HG02610 (cell line): ENCODE data around the gene ACAP1.
A peak's percentile ranks its signal among the peaks of the same experiment; 100 is the strongest.
"Not testable (repeated sequence)": the region's sequence is repeated elsewhere in the genome, so short reads cannot be mapped to it uniquely, and the experiment has no call there.

Experiments
- ATAC-seq: cut with Tn5 transposase; IDR thresholded peaks from one replicate; pipeline ENCODE4 v1.9.1; 2021; ENCODE audit warnings: mild to moderate bottlenecking, moderate library complexity; ENCODE audit not compliant: unreplicated experiment

ACAP1 gene

DNA sequence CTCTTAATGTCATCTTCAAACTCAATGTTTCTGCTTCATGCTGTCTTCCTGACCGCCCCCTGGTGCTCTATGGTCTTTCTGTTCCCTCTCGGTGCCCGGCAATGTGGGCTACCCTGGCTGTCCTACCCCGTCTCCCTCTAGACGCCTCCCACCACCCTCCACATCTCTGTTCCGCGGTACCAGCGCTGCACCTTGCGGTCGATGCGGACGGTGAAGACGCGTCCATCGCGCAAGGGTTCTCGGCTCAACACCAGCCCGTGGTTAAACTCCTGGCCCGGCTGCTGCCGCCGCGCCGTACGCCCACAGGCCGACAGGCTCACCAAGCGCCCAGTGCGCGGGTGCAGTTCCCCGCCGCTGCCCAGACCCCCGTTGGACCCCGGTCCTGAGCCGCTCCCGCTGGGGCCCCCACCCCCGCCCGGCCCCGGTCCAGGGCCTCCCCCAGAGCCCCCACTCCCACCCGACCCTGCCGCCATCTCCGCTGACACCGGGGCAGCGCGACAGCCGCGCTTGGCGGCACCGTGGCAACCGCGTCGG lies 7.4 kb upstream of the ACAP1 start, which contains the start of gene NEURL4:
NEURL4 (minus strand) TSS at position 496 of the 534 bp plus-strand sequence; CDS start at position 473, 23 bp downstream.
- ATAC-seq: peak; percentile 5

GRCh38 chr17:7329374-7329996 lies 6.8 kb upstream of the ACAP1 start:
- ATAC-seq: peak; percentile 37

- peak; percentile 31 for ATAC-seq
Measured at GRCh38 chr17:7329997-7330637, 6.2 kb upstream of the ACAP1 start.

- ATAC-seq: no peak
Measured at GRCh38 chr17:7330638-7331015, 5.7 kb upstream of the ACAP1 start.

GRCh38 chr17:7332111-7332510 lies 4.2 kb upstream of the ACAP1 start:
- no peak for ATAC-seq

DNA sequence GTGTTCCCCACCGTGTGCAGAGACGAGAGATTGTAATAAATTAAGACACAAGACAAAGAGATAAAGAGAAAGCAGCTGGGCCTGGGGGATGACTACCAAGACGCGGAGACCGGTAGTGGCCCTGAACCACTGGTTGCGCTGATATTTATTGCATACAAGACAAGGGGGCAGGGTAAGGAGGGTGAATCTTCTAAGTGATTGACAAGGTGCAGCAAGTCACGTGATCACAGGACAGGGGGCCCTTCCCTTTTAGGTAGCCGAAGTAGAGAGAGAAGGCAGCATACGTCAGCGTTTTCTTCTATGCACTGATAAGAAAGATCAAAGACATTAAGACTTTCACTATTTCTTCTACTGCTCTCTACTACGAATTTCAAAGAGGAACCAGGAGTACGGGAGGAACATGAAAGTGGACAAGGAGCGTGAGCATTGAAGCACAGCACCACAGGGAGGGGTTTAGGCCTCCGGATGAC lies 3.7 kb upstream of the ACAP1 start:
- not testable (repeated sequence) for ATAC-seq

DNA sequence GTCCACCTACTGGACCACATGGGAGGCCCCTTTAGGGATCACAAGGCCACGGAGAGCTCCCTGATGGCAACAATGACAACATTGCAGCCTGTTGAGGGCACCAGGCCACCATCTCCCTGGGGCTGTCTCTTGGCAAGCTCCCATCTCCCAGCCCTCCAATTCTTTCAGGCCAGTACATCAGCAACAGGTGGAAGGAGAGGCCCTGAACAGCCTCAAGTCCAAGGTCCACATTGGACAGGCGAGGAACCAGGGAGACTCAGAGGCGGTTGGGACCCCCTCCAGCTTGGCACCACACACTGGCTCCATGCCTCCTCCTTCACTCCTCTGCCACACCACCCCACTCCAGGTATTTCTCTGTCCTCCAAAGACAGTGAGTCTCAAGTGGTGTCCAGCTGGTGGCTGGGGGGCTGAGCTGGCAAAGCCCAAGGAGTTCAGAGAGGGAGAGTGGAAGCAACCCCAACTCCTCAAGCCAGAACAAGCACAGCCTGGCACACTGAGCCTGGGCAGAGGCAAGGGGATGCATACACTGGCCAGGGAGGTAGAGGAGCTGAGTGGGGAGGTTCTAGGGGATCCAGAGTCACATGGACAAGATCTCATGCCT lies 1.3 kb upstream of the ACAP1 start:
- ATAC-seq: no peak

GRCh38 chr17:7335765-7336164 lies 564 bp upstream of the ACAP1 start:
- ATAC-seq: not testable (repeated sequence)

DNA sequence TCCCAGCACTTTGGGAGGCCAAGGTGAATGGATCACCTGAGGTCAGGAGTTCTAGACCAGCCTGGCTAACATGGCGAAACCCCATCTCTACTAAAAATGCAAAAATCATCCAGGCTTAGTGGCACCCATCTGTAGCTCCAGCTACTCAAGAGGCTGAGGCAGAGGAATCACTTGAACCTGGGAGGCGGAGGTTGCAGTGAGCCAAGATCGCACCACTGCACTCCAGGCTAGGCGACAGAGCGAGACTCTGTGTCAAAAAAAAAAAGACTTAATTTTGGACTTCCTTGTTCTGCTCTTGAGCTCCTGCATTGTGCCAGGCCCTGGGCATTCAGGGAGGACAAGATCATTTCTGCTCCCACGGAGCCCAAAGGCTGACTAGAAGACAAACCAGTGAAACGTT lies 1.3 kb downstream of the ACAP1 start:
- ATAC-seq: not testable (repeated sequence)

- no peak for ATAC-seq
Measured at GRCh38 chr17:7340179-7340578, 3.9 kb downstream of the ACAP1 start.

DNA sequence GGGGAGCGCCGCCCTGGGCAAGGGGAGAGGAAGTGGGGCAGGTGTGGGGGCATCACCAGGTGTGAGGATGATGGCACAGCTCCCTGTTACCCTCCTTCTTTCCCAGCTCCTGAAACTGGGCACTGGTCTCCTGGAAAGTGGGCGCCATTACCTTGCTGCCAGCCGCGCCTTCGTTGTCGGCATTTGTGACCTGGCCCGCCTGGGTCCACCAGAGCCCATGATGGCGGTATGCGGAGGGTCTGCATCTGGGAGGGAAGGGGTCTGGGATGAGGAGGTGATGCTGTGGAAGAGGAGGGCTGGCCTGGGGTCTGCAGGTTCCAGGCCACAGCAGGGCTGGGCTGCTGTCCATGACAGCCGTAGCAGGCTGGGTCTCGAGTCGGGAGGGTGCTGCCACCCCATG lies 5.5 kb downstream of the ACAP1 start:
- no peak for ATAC-seq

DNA sequence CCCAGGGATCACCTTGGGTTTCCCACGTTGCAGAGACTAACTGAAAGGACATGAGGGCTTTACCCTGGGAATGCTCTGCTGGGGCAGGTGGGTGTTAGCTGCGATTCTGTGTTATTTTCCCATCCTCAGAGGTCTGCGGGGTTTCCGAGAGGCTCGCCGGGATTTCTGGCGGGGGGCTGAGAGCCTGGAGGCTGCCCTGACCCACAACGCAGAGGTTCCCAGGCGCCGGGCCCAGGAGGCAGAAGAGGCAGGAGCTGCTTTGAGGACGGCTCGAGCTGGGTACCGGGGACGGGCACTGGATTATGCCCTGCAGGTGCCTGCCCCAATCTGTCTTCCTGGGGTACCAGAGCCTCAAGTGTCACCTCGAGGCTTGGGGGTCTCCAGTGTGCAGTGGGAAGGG lies 6.9 kb downstream of the ACAP1 start:
- no peak for ATAC-seq

DNA sequence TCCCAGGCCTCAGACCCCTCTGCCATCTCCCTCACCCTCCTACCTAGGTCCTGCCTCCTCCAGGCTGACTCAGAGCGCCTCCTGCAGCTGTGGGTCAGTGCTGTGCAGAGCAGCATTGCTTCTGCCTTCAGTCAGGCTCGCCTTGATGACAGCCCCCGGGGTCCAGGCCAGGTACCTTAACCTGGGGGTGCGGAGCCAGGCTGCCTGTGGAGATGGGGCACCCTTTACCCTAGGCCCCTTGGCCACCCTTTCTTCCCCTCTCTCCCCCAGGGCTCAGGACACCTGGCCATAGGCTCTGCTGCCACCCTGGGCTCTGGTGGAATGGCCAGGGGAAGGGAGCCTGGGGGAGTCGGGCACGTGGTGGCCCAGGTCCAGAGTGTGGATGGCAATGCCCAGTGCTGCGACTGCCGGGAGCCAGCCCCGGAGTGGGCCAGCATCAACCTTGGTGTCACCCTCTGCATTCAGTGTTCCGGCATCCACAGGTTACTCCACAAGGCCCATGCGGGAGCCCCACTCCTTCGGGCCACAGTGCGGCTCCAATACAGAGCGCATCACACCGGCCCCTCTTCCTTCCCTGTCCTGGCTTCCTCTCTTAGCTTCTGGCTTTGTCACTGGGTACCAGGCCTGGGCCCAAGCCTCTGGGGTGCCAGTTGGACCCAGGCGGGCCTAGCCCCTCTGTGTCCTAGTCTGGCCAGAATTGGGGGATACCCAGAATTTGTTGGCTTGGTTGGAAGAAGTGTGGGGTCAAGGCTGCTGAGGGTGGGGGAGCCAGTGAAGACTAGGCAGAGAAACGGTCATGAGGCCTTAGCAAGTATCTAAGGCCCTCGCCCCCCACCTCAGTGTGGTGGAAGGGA lies 10.7 kb downstream of the ACAP1 start:
- no peak for ATAC-seq

- no peak for ATAC-seq
Measured at GRCh38 chr17:7347630-7348477, 11.5 kb downstream of the ACAP1 start.

DNA sequence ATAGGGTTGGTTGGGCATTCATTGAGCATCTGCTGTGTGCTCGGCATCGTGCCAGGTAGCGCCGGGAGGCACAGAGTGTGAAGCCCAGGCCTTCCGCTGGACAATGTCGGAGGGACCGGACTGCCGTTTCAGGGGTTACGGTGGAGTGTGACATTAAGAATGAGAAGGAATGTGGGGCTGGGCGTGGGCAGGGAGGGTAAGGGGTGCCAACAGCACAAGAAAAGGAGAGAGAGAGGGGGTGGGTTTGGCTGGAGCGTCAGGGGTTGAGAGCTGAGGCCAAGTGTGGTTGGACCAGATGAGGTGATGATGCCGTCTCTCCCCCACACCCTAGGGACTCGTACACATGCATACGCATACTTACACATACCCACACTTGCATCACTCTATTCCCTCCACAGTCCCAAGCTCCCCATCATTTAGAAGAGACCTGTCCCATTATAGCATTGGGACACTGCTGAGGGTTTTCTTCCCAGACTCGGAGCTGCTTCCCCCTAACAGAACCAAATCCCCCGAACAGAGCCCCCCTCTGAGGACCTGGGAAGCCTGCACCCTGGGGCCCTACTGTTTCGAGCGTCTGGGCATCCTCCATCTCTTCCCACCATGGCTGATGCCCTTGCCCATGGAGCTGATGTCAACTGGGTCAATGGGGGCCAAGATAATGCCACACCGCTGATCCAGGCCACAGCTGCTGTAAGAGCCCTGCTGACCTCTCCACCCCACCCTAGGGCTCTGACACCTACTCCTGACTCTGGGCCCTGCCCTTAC lies 12.3 kb downstream of the ACAP1 start:
- ATAC-seq: no peak

GRCh38 chr17:7351665-7352502 lies 15.6 kb downstream of the ACAP1 start, which contains the start of gene KCTD11:
Gene KCTD11, plus strand, starts transcription at chr17:7352162.
- ATAC-seq: peak; percentile 53

DNA sequence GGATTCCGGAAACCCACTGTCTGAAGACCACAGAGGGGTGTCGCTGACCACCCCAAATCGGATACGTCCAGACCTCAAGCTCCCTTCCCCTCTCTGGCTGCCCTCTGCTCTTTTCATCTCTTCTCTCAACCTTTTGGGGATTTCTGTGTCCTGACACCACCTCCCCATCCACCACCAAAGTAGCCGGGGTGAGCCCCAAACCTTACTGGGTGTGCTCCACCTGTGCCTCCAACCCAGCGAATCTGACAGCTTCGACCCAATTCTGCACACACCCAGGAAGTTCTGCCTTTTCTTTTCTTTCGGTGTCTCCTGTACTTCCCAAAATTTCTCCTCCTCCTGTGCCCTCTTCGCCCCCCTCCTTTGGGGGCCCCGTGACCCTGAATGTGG lies 16.2 kb downstream of the ACAP1 start:
- no peak for ATAC-seq

DNA sequence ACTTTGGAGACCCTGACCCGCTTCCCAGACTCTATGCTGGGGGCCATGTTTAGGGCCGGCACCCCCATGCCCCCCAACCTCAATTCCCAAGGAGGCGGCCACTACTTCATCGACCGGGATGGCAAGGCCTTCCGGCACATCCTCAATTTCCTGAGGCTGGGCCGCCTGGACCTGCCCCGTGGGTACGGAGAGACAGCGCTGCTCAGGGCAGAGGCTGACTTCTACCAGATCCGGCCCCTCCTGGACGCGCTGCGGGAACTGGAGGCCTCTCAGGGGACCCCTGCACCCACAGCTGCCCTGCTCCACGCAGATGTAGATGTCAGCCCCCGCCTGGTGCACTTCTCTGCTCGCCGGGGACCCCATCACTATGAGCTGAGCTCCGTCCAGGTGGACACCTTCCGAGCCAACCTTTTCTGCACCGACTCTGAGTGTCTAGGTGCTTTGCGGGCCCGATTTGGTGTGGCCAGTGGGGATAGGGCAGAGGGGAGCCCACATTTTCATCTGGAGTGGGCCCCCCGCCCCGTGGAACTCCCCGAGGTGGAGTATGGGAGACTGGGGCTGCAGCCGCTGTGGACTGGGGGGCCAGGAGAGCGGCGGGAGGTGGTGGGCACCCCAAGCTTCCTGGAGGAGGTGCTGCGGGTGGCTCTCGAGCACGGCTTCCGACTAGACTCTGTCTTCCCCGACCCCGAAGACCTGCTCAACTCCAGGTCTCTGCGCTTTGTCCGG lies 16.7 kb downstream of the ACAP1 start:
- no peak for ATAC-seq
